Measurements from ENCODE around the gene CAPG. TPM values are rescaled to one million over a fixed set of nuclear protein-coding genes. Genes with fewer than 3 reads are reported as not detected.

Gene CAPG
- total and polyA plus RNA-seq, 5 experiments from 2014 or later, result 5.7 to 18.6 (median 15.7) TPM

DNA sequence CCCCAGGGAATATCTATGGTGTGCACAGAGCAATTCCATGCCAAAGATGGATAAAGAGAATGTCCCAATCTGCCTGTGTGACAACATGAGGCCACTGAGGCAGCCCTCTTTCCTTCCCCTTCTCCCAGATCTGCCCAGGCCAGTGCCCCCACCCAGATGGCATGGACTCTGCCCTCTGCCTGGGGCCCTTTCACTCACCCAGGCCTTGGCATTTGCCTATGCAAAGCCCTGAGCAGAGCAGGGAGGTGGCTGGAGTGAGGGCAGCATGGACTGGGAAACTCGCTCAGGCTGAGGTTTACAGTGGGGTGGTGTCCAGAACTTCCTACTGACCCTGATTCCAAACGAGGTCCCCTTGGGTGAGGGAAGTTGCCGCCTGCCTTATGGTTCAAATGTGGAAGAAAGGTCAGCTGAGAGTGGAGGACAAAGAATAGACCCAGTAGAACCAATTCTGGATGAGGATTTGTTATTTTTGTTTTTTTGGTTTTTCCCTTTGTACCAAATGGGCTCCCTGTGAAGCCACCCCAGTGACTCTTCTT lies 17.2 kb upstream of the CAPG start:
- H3K27me3 Mint-ChIP-seq, result no peaks in the 10 kb centered on the region
- no peaks in the 10 kb centered on the region for H3K9me3 Mint-ChIP-seq
- POLR2A ChIA-PET, result interaction anchor here (2.0 kb wide), 1 partner anchor 10 kb away, joined by 10 read pairs; no protein-coding TSS in a partner anchor
- no peak for DNase-seq
- peak overlapping the region in 1 of 10 donors; percentile 73 for H3K27ac Mint-ChIP-seq
- peaks cover 3 to 14% (median 7%) of the 10 kb centered on the region in 4 donors for H3K4me1 Mint-ChIP-seq
- no peak overlapping the region for H3K4me3 Mint-ChIP-seq
- H3K36me3 Mint-ChIP-seq, result no peaks in the 10 kb centered on the region
- ATAC-seq, result no peak

DNA sequence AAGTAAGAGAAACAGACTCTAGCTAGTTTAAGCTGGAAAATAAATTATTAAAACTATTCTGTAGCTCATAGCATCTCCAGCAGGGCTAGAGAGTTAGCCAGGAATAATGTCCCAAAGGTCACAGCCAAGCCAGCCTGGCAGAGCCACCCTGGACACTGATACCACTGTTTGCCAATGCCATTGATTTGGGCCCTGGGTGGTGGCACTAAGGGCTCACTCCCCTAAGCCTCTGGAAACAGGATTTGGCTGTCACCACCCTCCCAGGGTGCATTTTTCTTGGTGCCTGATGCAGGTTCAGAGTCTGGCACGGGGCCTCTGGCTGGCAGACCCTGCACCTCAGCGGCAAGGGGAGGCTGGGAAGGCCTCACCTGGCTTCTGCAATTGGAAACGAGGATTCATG lies 15.4 kb upstream of the CAPG start:
- ATAC-seq (no peak), DNase-seq (no peak)
- H3K4me3 Mint-ChIP-seq, result no peak overlapping the region
- no peak overlapping the region for H3K27ac Mint-ChIP-seq
- H3K27me3 Mint-ChIP-seq, result no peaks in the 10 kb centered on the region
- H3K4me1 Mint-ChIP-seq, result peaks cover 7 to 20% (median 13%) of the 10 kb centered on the region in 4 donors
- no peaks in the 10 kb centered on the region for H3K9me3 Mint-ChIP-seq
- H3K36me3 Mint-ChIP-seq, result no peaks in the 10 kb centered on the region
- POLR2A ChIA-PET, result interaction anchor here (0.5 to 0.7 kb wide), 3 partner anchors 60 to 145 kb away, joined by 3 to 6 read pairs (median 4); no protein-coding TSS in a partner anchor

DNA sequence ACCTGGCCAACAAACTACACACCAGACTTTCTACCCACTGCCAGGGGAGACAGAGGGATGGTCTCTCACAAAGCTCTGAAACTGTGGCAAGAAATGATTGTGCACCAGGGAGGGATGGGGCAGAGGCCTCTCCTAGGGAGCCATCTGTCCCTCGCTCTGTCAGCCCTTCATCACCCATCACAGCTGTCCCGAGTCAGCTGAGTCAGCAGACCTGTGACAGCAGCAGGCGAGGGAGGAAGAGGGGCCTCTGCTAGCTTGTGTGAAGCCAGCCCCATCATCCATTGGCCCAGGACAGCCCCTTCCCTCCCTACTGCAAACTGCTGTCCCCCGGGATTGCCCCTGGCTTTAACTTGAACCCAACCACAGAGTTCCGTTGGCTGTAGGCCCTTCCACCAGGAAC lies 13.4 kb upstream of the CAPG start:
- no peaks in the 10 kb centered on the region for H3K36me3 Mint-ChIP-seq
- peaks cover 7 to 25% (median 22%) of the 10 kb centered on the region in 4 donors for H3K4me1 Mint-ChIP-seq
- no peaks in the 10 kb centered on the region for H3K27me3 Mint-ChIP-seq
- H3K27ac Mint-ChIP-seq, result peak overlapping the region in 3 of 10 donors; percentile 44 to 83 (median 78)
- DNase-seq, result no peak
- ATAC-seq, result no peak
- no peak overlapping the region for H3K4me3 Mint-ChIP-seq
- POLR2A ChIA-PET, result interaction anchor here (1.3 kb wide), 1 partner anchor 123 kb away, joined by 3 read pairs; no protein-coding TSS in a partner anchor
- H3K9me3 Mint-ChIP-seq, result no peaks in the 10 kb centered on the region

DNA sequence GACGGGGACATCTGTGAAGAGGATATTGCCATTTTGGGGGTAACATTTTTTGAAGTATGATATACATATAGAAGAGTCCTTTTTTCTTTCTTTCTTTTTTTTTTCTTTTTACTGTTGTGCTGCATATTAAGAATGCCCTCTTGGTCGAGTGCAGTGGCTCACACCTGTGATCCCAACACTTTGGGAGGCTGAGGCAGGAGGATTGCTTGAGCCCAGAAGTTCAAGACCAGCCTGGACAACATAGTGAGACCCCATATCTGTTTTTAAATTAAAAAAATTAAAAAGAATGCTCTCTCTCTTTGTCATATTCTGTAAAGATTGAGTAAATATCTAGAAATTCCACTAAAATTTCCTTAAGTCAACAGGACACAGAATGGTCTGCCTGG lies 11.9 kb upstream of the CAPG start:
- Mint-ChIP-seq H3K27ac (peak overlapping the region in 5 of 10 donors; percentile 27 to 76 (median 44)), H3K4me3 (no peak overlapping the region), H3K4me1 (peaks cover 8 to 26% (median 25%) of the 10 kb centered on the region in 4 donors), H3K36me3 (no peaks in the 10 kb centered on the region), H3K27me3 (no peaks in the 10 kb centered on the region), H3K9me3 (no peaks in the 10 kb centered on the region)
- POLR2A ChIA-PET, result interaction anchor here (4.5 kb wide), 2 partner anchors 118 to 129 kb away, joined by 67 to 79 read pairs; partner anchors contain the start of gene MAT2A
- ATAC-seq (no peak), DNase-seq (no peak)

DNA sequence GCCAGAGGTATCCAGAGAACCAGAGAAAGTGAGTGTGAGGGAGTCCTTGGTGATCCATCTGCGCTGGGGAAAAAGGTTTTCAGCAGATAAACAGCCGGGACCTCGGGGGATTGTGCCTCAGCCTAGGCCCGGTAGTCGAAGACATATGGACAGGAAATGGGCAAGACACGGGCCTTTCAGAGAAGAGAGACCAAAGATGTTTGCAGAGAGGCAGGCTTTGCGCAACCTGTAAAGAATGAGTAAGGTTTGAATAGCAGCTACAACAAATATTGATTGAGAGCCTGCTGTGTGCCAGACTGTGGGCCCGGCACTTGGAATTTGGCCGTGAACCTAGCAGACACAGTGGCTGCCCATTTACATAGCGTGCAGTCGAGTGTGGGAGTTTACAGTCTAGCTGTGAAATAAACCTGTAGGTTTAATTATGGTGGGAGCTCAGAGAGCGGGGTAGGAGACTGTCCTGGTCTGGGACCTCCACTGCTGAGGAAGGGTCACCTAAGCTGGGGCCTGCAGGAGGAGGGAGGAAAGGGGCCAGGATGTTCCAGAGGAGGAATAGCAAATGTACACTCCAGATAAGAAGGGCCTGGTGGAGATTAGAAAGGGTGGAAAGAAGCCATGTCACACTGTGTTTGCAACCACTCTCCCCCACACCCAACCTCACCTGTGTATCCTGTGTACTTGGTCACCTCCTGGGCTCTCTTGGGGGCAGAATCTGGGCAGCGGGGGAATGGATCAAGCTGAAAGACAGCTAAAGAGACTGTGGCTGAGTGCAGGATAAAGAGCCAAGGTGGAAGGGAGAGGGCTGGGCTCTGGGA lies 11.3 kb upstream of the CAPG start:
- H3K4me3 Mint-ChIP-seq, result no peak overlapping the region

DNA sequence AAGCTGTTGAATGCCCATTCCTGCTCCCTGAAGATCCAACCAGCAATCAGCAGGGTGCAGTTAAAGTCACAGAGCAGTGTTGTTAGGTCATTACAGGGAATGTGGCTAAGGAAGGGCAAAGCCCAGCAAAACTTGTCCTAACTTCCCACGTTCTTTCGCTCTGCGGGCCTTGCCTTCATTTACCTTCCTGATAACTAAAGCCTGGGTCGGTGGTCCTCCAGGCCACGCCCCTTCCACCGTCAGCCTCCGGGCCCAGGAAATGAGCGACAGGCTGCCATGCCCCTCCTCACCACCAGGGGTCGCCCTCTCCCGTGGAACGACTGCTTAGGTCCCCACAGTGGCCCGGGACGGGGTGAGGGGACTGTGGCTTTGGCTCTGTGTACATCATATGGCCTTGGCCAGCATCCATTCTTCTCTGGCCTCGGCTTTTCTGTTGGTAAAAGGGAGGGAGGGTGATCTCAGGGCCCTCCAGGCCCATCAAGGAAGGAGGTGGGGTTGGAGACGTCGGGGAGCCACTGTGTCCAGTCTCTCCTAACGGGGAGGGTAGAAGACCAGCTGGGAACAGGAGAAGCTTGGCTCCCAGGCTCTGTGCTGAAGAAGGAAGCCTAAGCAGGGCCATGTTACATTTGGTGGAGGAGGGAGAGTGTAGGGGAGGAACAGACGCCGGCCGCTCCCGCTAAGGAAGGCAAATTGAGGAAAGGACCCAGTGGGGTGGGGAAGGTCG lies 10.5 kb upstream of the CAPG start:
- peak overlapping the region; percentile 46 to 84 (median 69) for H3K4me3 Mint-ChIP-seq

More for the DNA sequence above, 11.3 kb upstream of the CAPG start:
- Mint-ChIP-seq H3K9me3 (no peaks in the 10 kb centered on the region), H3K27ac (peak overlapping the region in 5 of 10 donors; percentile 27 to 95 (median 43)), H3K27me3 (no peaks in the 10 kb centered on the region), H3K4me1 (peaks cover 8 to 26% (median 25%) of the 10 kb centered on the region in 4 donors), H3K36me3 (no peaks in the 10 kb centered on the region)
- DNase-seq (no peak), ATAC-seq (no peak)
- POLR2A ChIA-PET, result interaction anchor here (0.6 to 4.5 kb wide), 5 partner anchors 8 to 129 kb away, joined by 3 to 79 read pairs (median 19); partner anchors contain the start of gene MAT2A

DNA sequence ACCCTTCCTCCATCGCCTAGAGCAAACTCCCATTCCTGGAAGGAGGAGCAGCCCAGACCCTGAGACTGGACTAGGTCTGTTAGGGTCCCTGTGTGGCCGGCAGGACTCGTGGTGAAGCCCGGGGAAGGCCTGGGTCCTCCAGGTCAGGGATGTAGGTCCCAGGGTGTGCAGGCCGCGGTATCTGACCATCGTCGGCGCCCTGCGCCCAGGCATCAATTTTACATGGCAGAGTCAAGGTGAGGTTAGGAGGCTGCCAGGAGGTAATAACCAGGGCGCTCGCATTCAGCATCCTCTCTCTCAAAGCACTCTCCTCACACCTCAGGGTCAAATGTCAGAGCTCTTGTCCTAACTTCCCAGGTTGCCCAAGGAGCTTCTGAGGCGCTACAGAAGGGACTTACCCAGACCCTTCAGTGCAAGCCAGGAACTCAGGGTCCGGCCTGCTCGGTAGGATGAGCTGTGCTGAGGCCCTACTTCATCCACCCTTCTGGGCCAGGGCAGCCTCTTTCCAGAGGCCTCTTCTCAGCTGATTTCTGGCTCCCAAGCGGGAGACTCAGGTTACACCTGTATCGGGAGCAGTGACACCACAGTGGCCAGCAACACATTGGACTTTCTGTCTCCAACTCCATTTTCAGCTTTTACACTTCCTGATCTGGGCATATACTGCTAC lies 9.0 kb upstream of the CAPG start:
- DNase-seq, result no peak
- peaks cover 8 to 39% (median 33%) of the 10 kb centered on the region in 4 donors for H3K4me1 Mint-ChIP-seq
- H3K4me3 Mint-ChIP-seq, result peak overlapping the region; percentile 88 to 100 (median 96)
- peak overlapping the region; percentile 34 to 99 (median 96) for H3K27ac Mint-ChIP-seq
- H3K27me3 Mint-ChIP-seq, result no peaks in the 10 kb centered on the region
- H3K9me3 Mint-ChIP-seq, result no peaks in the 10 kb centered on the region
- no peak for ATAC-seq
- H3K36me3 Mint-ChIP-seq, result no peaks in the 10 kb centered on the region
- POLR2A ChIA-PET, result interaction anchor here (0.6 to 4.5 kb wide), 22 partner anchors 10 to 1021 kb away, joined by 3 to 79 read pairs (median 6); partner anchors contain the start of genes C2orf68, CAPG, ELMOD3 and GGCX

More for the DNA sequence above, 10.5 kb upstream of the CAPG start:
- no peaks in the 10 kb centered on the region for H3K9me3 Mint-ChIP-seq
- H3K36me3 Mint-ChIP-seq, result no peaks in the 10 kb centered on the region
- no peaks in the 10 kb centered on the region for H3K27me3 Mint-ChIP-seq
- DNase-seq (peak; percentile 75 to 92 (median 85)), ATAC-seq (peak; percentile 65 to 66)
- peaks cover 8 to 28% (median 26%) of the 10 kb centered on the region in 4 donors for H3K4me1 Mint-ChIP-seq
- POLR2A ChIA-PET, result interaction anchor here (0.6 to 4.5 kb wide), 10 partner anchors 9 to 196 kb away, joined by 3 to 79 read pairs (median 12); partner anchors contain the start of genes C2orf68, GGCX, MAT2A and TGOLN2
- peak overlapping the region in 8 of 10 donors; percentile 68 to 95 (median 82) for H3K27ac Mint-ChIP-seq

DNA sequence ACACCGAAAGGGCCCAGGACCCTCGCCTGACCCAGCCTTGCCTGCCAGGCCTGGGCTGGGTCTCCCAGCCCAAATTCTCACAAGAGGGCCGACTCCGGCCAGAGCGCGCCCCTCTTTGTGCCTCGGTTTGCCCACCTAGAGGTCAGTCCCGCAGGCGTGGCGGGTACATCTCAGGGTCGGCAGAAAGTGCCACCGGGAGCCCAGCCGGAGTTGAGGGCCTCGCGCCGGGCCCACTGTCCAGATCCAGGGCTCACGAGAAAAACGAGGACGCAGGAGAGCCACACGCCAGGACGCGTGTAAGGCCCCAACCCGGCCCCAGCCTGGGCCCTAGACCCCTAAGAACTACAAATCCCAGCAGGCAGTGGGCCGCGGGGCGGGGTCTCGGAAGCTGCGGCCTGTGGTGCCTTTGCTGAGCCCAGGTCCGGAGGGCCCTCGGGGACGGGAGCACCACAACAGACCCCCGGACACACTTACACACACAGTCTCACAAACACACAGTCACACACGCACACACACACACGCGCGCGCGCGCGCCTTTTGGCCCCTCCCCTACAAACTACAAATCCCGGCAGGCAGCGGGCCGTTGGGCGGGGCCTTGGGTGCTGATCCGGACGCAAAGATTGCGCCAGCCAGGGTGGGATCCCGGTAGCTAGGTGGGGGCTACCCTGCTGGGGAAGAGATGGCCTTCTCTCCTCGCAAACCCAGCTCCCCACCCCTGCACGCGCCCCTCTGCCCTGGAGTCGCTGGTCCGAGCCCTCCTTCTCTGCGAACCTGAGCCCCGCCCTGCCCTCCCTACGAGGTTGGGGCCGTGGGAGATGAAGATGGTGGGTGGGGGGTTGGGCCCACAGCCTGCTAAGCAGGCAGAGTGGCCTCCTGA lies 8.2 kb upstream of the CAPG start, which contains the start of gene SH2D6:
TSS of gene SH2D6 (plus strand) at position 583 of the 877 bp plus-strand sequence. CDS start 10,752 bp downstream, outside the sequence.
- H3K9me3 Mint-ChIP-seq, result no peaks in the 10 kb centered on the region
- POLR2A ChIA-PET, result interaction anchor here (0.6 to 4.5 kb wide), 20 partner anchors 10 to 1022 kb away, joined by 3 to 79 read pairs (median 6); partner anchors contain the start of genes C2orf68, CAPG, ELMOD3 and MAT2A
- H3K4me3 Mint-ChIP-seq, result peak within 1 kb of the TSS; percentile 88 to 100 (median 96)
- ATAC-seq (peak; percentile 85 to 87), DNase-seq (peak; percentile 65 to 89 (median 79))
- peaks cover 0 to 3% (median 0%) of the 10 kb centered on the region in 5 donors for H3K27me3 Mint-ChIP-seq
- peaks cover 10 to 44% (median 39%) of the 10 kb centered on the region in 4 donors for H3K4me1 Mint-ChIP-seq
- H3K36me3 Mint-ChIP-seq, result no peaks in the 10 kb centered on the region
- H3K27ac Mint-ChIP-seq, result peak within 1 kb of the TSS; percentile 34 to 99 (median 96)

DNA sequence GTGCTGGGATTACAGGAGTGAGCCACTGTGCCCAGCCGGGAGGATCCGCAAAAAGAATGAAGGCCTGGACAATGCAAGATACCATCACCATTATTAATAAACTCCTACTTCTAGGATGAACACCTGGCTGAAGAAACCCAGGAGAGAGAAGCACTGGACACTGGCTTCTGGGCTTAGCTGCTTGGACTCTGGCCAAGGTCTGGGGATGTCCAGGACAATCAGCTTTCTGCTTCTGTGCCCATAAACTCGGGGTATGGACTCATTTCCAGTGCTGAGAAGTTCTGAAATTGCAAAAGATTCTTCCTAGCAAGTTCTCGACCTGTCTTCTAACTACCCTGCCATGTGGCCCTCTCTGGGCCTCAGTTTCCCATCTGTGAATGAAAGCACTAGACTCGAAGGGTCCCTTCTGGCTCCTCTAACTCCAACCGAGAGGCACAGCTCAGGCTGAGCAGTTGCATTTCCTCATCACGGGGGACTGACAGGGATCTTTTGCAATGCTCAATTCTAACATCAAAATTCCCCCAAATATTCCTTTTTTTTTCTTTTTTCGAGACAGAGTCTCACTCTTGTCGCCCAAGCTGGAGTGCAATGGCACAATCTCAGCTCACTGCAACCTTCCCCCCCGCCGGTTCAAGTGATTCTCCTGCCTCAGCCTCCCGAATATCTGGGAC lies 5.9 kb upstream of the CAPG start:
- H3K4me3 Mint-ChIP-seq, result peak overlapping the region in 1 of 10 donors; percentile 2
- no peak overlapping the region for H3K27ac Mint-ChIP-seq
- peaks cover 0 to 3% (median 0%) of the 10 kb centered on the region in 5 donors for H3K27me3 Mint-ChIP-seq
- no peak for DNase-seq
- ATAC-seq, result no peak
- POLR2A ChIA-PET, result interaction anchor here (0.6 to 1.7 kb wide), 4 partner anchors 8 to 139 kb away, joined by 3 to 7 read pairs (median 4); partner anchors contain the start of gene MAT2A
- peaks cover 12 to 58% (median 44%) of the 10 kb centered on the region in 4 donors for H3K4me1 Mint-ChIP-seq
- no peaks in the 10 kb centered on the region for H3K36me3 Mint-ChIP-seq
- H3K9me3 Mint-ChIP-seq, result no peaks in the 10 kb centered on the region

DNA sequence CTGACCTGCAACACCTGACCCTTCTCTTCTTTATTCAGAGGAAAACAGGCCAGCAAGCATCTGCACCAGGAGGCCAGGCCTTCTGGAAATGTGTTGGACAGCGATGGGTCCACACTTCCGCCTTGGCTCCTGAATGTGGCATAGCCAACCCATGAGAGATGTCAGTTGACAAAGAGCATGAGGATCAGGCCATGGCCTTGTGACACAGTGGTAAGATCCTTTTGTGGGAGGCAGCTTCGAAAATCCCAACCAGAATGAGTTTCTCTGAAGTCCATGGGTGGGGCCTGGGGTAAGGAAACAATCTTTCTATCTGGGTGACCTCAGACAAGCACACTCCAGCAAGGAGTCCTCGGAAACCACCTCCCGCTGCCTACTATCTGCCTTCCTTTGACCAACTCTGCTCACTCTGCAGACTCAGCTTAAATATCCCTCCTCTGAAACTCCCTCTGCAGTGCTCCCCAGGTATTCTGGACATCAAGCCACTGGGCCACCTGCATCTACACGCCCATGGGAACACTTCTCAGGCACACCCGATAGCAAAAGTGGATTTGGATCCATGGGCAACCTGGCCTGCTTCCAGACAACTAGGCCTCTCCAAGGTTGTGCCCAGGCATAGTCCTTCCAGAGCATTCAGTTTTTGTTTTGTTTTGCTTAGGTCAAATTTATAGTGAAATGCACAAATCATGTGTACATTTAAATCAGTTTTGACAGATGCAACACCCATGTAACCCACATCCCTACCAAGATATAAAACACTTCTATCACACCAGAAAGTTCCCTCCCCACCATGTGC lies 4.8 kb upstream of the CAPG start:
- peak overlapping the region in 1 of 10 donors; percentile 11 for H3K27ac Mint-ChIP-seq
- H3K27me3 Mint-ChIP-seq, result peaks cover 0 to 3% (median 0%) of the 10 kb centered on the region in 5 donors
- H3K36me3 Mint-ChIP-seq, result no peaks in the 10 kb centered on the region
- peaks cover 10 to 60% (median 46%) of the 10 kb centered on the region in 4 donors for H3K4me1 Mint-ChIP-seq
- no peaks in the 10 kb centered on the region for H3K9me3 Mint-ChIP-seq
- ATAC-seq (no peak), DNase-seq (no peak)
- H3K4me3 Mint-ChIP-seq, result peak overlapping the region in 7 of 10 donors; percentile 10 to 88 (median 19)
- POLR2A ChIA-PET, result interaction anchor here (0.6 to 1.7 kb wide), 4 partner anchors 7 to 182 kb away, joined by 3 to 8 read pairs (median 6); partner anchors contain the start of genes MAT2A and TGOLN2

Data from naive thymus-derived CD8-positive, alpha-beta T cell (primary cell).